NCI-H446 treated with DMSO at 0.1 percent for 48 hours (cell line): ENCODE data around the gene PPARG.
"Not testable (repeated sequence)": the region's sequence is repeated elsewhere in the genome, so short reads cannot be mapped to it uniquely, and the experiment has no call there.

Experiments used
- DNase-seq: peaks from one replicate; lab custom pipeline; 2025; lab: John Stamatoyannopoulos, UW

The PPARG gene

GRCh38 chr3:12380461-12380860 lies 91.6 kb downstream of the PPARG start:
- no peak for DNase-seq

GRCh38 chr3:12381199-12381598 lies 92.3 kb downstream of the PPARG start:
- no peak for DNase-seq

- DNase-seq: no peak
Observed at GRCh38 chr3:12383218-12383617, 94.3 kb downstream of the PPARG start.

GRCh38 chr3:12384451-12385233 lies 95.8 kb downstream of the PPARG start:
- DNase-seq: no peak

GRCh38 chr3:12386514-12387291 lies 97.8 kb downstream of the PPARG start:
- not testable (repeated sequence) for DNase-seq

GRCh38 chr3:12388185-12388584 lies 99.3 kb downstream of the PPARG start:
- DNase-seq: no peak

GRCh38 chr3:12392101-12392878 lies 103.4 kb downstream of the PPARG start:
- no peak for DNase-seq

- no peak for DNase-seq
Observed at GRCh38 chr3:12393894-12394293, 105.0 kb downstream of the PPARG start.

- no peak for DNase-seq
Observed at GRCh38 chr3:12394569-12395271, 105.8 kb downstream of the PPARG start.

- no peak for DNase-seq
Observed at GRCh38 chr3:12395349-12396012, 106.6 kb downstream of the PPARG start.

- no peak for DNase-seq
Observed at GRCh38 chr3:12396471-12396870, 107.6 kb downstream of the PPARG start.

- no peak for DNase-seq
Observed at GRCh38 chr3:12399226-12399625, 110.4 kb downstream of the PPARG start.

- DNase-seq: no peak
Observed at GRCh38 chr3:12400616-12401194, 111.8 kb downstream of the PPARG start.

- no peak for DNase-seq
Observed at GRCh38 chr3:12401208-12401607, 112.3 kb downstream of the PPARG start.

GRCh38 chr3:12405432-12406272 lies 116.8 kb downstream of the PPARG start:
- DNase-seq: no peak

- no peak for DNase-seq
Observed at GRCh38 chr3:12408984-12409683, 120.3 kb downstream of the PPARG start.

- no peak for DNase-seq
Observed at GRCh38 chr3:12409684-12410596, 121.1 kb downstream of the PPARG start.

- DNase-seq: no peak
Observed at GRCh38 chr3:12413721-12414255, 124.9 kb downstream of the PPARG start.
